Measurements from ENCODE around the gene FAF2. TPM values are rescaled to one million over a fixed set of nuclear protein-coding genes. Genes with fewer than 3 reads are reported as not detected.

The FAF2 gene
- total RNA-seq, 1 experiment from 2014 or later = 44.4 TPM

DNA sequence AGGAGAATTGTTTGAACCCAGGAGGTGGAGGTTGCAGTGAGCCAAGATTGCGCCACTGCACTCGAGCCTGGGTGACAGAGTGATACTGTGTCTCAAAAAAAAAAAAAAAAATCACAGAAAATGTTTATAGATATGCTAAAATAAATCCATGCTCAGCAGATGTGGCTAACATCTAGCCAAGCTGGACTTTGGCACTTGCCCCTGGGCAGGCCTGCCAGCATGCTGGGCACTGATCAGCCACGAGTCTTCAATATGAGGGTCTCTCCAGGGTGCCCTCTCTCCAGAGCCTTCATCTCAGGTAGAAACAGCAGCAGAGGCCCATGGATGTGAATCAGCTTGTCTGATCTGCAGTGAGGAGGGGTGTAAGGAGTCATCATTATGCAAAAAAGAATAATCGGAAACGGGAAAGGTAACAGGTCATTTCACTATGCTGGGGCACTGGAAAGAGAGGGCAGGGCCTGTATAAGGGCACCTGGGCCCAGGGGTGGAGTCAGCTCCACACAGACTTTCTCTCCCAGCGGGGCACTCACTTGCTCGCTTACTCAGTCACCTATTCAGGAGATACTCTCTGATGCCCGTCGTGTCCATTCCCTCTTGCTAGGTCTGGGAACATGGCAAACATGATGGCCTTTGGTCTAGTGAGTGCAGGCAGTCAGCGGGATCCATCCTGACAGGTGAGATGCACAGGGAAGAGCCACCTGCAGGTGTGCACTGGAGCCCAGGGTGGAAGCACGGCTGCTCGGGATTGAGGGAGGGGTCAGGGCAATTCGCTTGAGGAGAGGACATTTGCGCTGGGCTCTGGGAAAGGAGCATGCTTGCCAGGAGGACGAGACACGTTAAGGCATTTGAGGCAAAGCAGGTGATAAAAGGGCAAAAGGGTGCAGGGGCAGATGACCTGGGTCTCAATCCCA is 71.9 kb downstream of the FAF2 start:
- Histone ChIP-seq H3K18ac (ENCODE audit: insufficient read length, low read depth, low read length) (no peak overlapping the region), H3T11ph (ENCODE audit: low read length) (no peak overlapping the region), H3K79me2 (ENCODE audit: insufficient read depth, low read length) (no peaks in the 10 kb centered on the region)

More for the DNA sequence above, 71.9 kb downstream of the FAF2 start:
- H3K23me2 ChIP-seq (ENCODE audit: insufficient read length, low read depth, low read length, poor library complexity, severe bottlenecking) = no peaks in the 10 kb centered on the region
- no peak overlapping the region for H2BK120ac ChIP-seq (ENCODE audit: low read depth, low read length, poor library complexity, severe bottlenecking)
- Mint-ChIP-seq H3K27ac (peak overlapping the region in 2 of 3 experiments; percentile 7 to 25; a peak in 2 of 7 replicates), H3K4me3 (no peak overlapping the region), H3K36me3 (ENCODE audit: insufficient read depth in 1 of 3, low read depth in 3 of 3) (no peaks in the 10 kb centered on the region), H3K4me1 (peaks cover 14% of the 10 kb centered on the region in 2 experiments), H3K27me3 (ENCODE audit: low read depth) (peaks cover 3% of the 10 kb centered on the region), H3K9me3 (no peaks in the 10 kb centered on the region)
- H2AK5ac ChIP-seq (ENCODE audit: insufficient read length, low read length) = no peak overlapping the region
- H2BK20ac ChIP-seq (ENCODE audit: low read depth, low read length, poor library complexity, severe bottlenecking) = no peak overlapping the region
- no peak overlapping the region for H2AFZ ChIP-seq (ENCODE audit: low read length)
- no peaks in the 10 kb centered on the region for H3K79me1 ChIP-seq (ENCODE audit: insufficient read depth, low read depth, low read length, poor library complexity, severe bottlenecking)
- no peak overlapping the region for H2BK15ac ChIP-seq (ENCODE audit: low read depth, low read length)
- H2BK12ac ChIP-seq (ENCODE audit: insufficient read length, low read depth, low read length) = no peak overlapping the region
- no peak overlapping the region for H4K5ac ChIP-seq (ENCODE audit: insufficient read length, low read depth, low read length)
- H3K9me3 ChIP-seq (ENCODE audit: control insufficient read depth, low read depth, low read length) = no peaks in the 10 kb centered on the region
- H3K9ac ChIP-seq (ENCODE audit: extremely low read depth, insufficient read length, low read length) = no peak overlapping the region
- no peak overlapping the region for H2BK5ac ChIP-seq (ENCODE audit: insufficient read length, low read length)
- H4K8ac ChIP-seq (replicated peaks; ENCODE audit: insufficient read length, low read depth, low read length) = no peak overlapping the region
- H3K56ac ChIP-seq (ENCODE audit: insufficient read length, low read depth, low read length) = no peak overlapping the region
- H3K14ac ChIP-seq (ENCODE audit: insufficient read depth, low read length) = no peak overlapping the region
- no peak overlapping the region for H3K23ac ChIP-seq (ENCODE audit: insufficient read length, low read depth, low read length)
- WGBS (ENCODE audit: extremely low coverage, insufficient read length, low lambda C conversion rate) = no CpG with 5 or more reads among the region's 16 CpGs
- no peak overlapping the region for H4K91ac ChIP-seq (ENCODE audit: insufficient read length, low read depth, low read length)
- no peak overlapping the region for H3K4me2 ChIP-seq (ENCODE audit: insufficient read depth, insufficient read length, low read length)
- no peak overlapping the region for H3K4ac ChIP-seq (ENCODE audit: low read depth, low read length)
- H3K4me1 ChIP-seq (ENCODE audit: insufficient read depth, low read length) = no peaks in the 10 kb centered on the region
- no peak overlapping the region for H3K27ac ChIP-seq (ENCODE audit: insufficient read length, low read depth, low read length)
- no peaks in the 10 kb centered on the region for H4K20me1 ChIP-seq (ENCODE audit: control insufficient read depth, insufficient read depth, insufficient read length)
- H3K27me3 ChIP-seq (ENCODE audit: insufficient read depth, low read length) = 0 out of 2 replicates have a peak, but pooled peaks cover 2% of the 10 kb centered on the region
- no peak for DNase-seq
- TF ChIP-seq, protein P1, sequence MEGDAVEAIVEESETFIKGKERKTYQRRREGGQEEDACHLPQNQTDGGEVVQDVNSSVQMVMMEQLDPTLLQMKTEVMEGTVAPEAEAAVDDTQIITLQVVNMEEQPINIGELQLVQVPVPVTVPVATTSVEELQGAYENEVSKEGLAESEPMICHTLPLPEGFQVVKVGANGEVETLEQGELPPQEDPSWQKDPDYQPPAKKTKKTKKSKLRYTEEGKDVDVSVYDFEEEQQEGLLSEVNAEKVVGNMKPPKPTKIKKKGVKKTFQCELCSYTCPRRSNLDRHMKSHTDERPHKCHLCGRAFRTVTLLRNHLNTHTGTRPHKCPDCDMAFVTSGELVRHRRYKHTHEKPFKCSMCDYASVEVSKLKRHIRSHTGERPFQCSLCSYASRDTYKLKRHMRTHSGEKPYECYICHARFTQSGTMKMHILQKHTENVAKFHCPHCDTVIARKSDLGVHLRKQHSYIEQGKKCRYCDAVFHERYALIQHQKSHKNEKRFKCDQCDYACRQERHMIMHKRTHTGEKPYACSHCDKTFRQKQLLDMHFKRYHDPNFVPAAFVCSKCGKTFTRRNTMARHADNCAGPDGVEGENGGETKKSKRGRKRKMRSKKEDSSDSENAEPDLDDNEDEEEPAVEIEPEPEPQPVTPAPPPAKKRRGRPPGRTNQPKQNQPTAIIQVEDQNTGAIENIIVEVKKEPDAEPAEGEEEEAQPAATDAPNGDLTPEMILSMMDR (conservative IDR thresholded peaks at IDR 0.05) = peak; percentile 30; the same call in 2 of the 3 replicates

All from H9 (cell line).